GM18873 (cell line): ENCODE data around the gene KRCC1.
"Not testable (repeated sequence)": the region's sequence is repeated elsewhere in the genome, so short reads cannot be mapped to it uniquely, and the experiment has no call there.

Experiments used
- ATAC-seq: cut with Tn5 transposase; IDR thresholded peaks from one replicate; pipeline ENCODE4 v1.9.1; 2021; ENCODE audit warnings: mild to moderate bottlenecking, moderate library complexity, moderate number of reproducible peaks; ENCODE audit not compliant: unreplicated experiment, low FRiP score

Gene KRCC1

GRCh38 chr2:88048541-88048940 is 7.0 kb downstream of the KRCC1 start:
- ATAC-seq: no peak

GRCh38 chr2:88045561-88045960 is 10.0 kb downstream of the KRCC1 start:
- ATAC-seq: not testable (repeated sequence)

GRCh38 chr2:88042476-88042875 is 13.1 kb downstream of the KRCC1 start:
- ATAC-seq: no peak

GRCh38 chr2:88038263-88039105 is 17.1 kb downstream of the KRCC1 start:
- ATAC-seq: no peak

- no peak for ATAC-seq
These were observed 19.0 kb downstream of the KRCC1 start for GRCh38 chr2:88036606-88037005.

GRCh38 chr2:88036182-88036581 is 19.4 kb downstream of the KRCC1 start:
- ATAC-seq: no peak

GRCh38 chr2:88032070-88032702 is 23.4 kb downstream of the KRCC1 start:
- ATAC-seq: no peak

- no peak for ATAC-seq
These were observed 26.7 kb downstream of the KRCC1 start for GRCh38 chr2:88028931-88029330.

GRCh38 chr2:88027697-88028389 is 27.7 kb downstream of the KRCC1 start:
- ATAC-seq: no peak

GRCh38 chr2:88024509-88024908 is 31.1 kb downstream of the KRCC1 start:
- ATAC-seq: no peak

GRCh38 chr2:88022669-88022921 is 33.0 kb downstream of the KRCC1 start:
- ATAC-seq: no peak

- no peak for ATAC-seq
These were observed 35.6 kb downstream of the KRCC1 start for GRCh38 chr2:88019985-88020384.

GRCh38 chr2:88018909-88019308 is 36.7 kb downstream of the KRCC1 start:
- no peak for ATAC-seq

GRCh38 chr2:88018077-88018805 is 37.3 kb downstream of the KRCC1 start:
- ATAC-seq: not testable (repeated sequence)

GRCh38 chr2:88017780-88018038 is 37.9 kb downstream of the KRCC1 start:
- ATAC-seq: not testable (repeated sequence)

- peak; percentile 45 for ATAC-seq
These were observed 38.4 kb downstream of the KRCC1 start for GRCh38 chr2:88016960-88017779.

GRCh38 chr2:88016086-88016959 is 39.3 kb downstream of the KRCC1 start, which contains the start of gene RNU2-63P:
Gene RNU2-63P, minus strand, starts transcription at chr2:88016547.
- ATAC-seq: peak; percentile 74

- ATAC-seq: no peak
These were observed 44.6 kb downstream of the KRCC1 start for GRCh38 chr2:88011011-88011410.

GRCh38 chr2:88010136-88010535 is 45.4 kb downstream of the KRCC1 start:
- ATAC-seq: no peak
